SK-N-MC (cell line): ENCODE data around the gene JAZF1.

Experiments
- EZH2 ChIP-seq: fragments of 200-600 bp; sonication (generic); IDR thresholded peaks from one replicate; pipeline ENCODE4 v1.6.1; 2017; ENCODE audit warnings: antibody characterized with exemption
- POLR2AphosphoS5 ChIP-seq: IDR thresholded peaks from 2 replicates; pipeline ENCODE4 v1.6.1; 2012; ENCODE audit warnings: mild to moderate bottlenecking, low read depth, low read length, borderline replicate concordance

- no peak for TF ChIP-seq EZH2
- TF ChIP-seq POLR2AphosphoS5 = no peak
These were observed 137.9 kb downstream of the JAZF1 start for GRCh38 chr7:28042721-28043120.
